ENCODE measurements around the gene CXCR6. TPM values are rescaled to one million over a fixed set of nuclear protein-coding genes. Genes with fewer than 3 reads are reported as not detected.

CXCR6 gene
- total and polyA plus RNA-seq, 9 donors, result 0.20 to 3.5 (median 0.55) TPM

DNA sequence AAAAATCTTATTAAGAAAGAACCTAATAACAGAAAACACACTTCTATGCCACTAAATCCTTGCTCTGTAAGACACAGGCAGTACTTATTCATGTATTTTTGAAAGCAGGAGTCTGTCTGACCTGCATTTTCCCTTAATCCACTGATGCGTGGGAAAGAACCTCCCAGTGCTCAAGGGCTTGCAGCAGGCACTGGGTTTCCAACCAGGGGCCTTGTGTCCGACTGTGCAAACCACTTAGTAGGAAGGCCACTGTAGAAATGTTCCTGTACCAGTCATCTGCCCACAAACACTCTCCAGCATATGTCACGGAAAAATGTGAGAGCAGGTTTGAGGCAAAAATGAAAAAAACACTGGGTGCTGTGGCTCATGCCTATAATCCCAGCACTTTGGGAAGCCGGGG, 12.4 kb downstream of the CXCR6 start:
- TF ChIP-seq POLR2A (IDR thresholded peaks at IDR 0.05) (no peak), EP300 (IDR thresholded peaks at IDR 0.05) (no peak)
- TF ChIP-seq, protein P1, sequence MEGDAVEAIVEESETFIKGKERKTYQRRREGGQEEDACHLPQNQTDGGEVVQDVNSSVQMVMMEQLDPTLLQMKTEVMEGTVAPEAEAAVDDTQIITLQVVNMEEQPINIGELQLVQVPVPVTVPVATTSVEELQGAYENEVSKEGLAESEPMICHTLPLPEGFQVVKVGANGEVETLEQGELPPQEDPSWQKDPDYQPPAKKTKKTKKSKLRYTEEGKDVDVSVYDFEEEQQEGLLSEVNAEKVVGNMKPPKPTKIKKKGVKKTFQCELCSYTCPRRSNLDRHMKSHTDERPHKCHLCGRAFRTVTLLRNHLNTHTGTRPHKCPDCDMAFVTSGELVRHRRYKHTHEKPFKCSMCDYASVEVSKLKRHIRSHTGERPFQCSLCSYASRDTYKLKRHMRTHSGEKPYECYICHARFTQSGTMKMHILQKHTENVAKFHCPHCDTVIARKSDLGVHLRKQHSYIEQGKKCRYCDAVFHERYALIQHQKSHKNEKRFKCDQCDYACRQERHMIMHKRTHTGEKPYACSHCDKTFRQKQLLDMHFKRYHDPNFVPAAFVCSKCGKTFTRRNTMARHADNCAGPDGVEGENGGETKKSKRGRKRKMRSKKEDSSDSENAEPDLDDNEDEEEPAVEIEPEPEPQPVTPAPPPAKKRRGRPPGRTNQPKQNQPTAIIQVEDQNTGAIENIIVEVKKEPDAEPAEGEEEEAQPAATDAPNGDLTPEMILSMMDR (IDR thresholded peaks at IDR 0.05), result no peak
- no peak overlapping the region for H3K27ac ChIP-seq
- intact Hi-C loops (cut with DNase I), result loop anchor here in 1 of 4 donors (5.0 kb wide), 1 partner anchor 122 kb away; no protein-coding TSS in a partner anchor
- no peaks in the 10 kb centered on the region for H3K4me1 ChIP-seq (ENCODE audit: insufficient read depth)
- no peaks in the 10 kb centered on the region for H3K36me3 ChIP-seq
- DNase-seq, result no peak
- H3K9me3 ChIP-seq, result no peaks in the 10 kb centered on the region
- no peaks in the 10 kb centered on the region for H3K27me3 ChIP-seq
- 96 to 97% (median 96%) methylated on average over 4 of the region's 4 CpGs for WGBS, 3 donors
- no peak overlapping the region for H3K4me3 ChIP-seq

DNA sequence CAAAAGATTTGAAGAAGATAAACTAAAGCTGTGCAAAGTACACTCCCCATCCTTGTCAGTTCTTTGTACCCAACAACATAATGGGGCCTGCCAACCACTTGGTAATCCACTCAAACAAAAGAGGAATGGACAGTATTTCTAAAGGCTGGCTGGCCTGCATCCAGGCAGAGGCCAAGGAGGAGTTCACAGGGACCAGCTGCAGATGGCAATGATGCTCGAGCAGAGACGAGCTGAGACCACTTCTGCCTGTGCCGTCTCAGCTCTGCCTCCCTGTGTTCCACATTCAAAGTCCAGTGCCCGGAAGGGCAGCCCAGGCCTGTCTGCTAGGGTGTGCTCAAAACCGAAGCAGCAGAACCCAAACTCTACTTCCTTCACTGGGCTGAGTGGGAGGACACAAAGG, 14.3 kb downstream of the CXCR6 start:
- DNase-seq, result no peak
- WGBS, 3 donors, result 38 to 57% (median 51%) methylated on average over 5 of the region's 5 CpGs
- intact Hi-C loops (cut with DNase I), result loop anchor here in 1 of 4 donors (5.0 kb wide), 1 partner anchor 120 kb away; no protein-coding TSS in a partner anchor

DNA sequence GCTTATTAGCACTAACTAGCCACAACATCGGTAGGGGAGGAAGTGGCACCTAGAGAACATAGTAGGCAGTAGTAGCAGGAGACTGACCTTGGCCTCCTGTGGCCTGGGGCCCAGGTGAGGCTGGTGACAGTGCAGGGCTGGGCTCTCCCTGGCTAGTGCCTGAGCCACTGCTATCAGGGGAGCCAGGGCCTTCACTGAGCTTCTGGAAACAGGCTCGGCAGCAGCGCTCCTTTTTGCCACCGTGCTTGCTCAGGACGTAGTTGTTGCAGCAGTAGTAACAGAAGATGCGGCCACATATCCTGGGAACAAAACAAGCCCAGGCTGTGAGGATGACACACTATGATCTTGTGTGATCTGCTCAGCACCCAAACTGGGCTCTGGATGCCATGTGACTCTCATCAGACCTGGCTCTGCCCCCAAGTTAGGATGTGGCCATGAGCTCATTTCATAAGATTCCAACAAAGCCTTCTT, 15.1 kb downstream of the CXCR6 start:
- no peak for TF ChIP-seq POLR2A (IDR thresholded peaks at IDR 0.05)
- no peak for TF ChIP-seq EP300 (IDR thresholded peaks at IDR 0.05)
- TF ChIP-seq, protein P1 (IDR thresholded peaks at IDR 0.05), result no peak
- Histone ChIP-seq H3K27ac (no peak overlapping the region), H3K9me3 (no peaks in the 10 kb centered on the region), H3K36me3 (no peaks in the 10 kb centered on the region), H3K4me1 (ENCODE audit: insufficient read depth) (no peaks in the 10 kb centered on the region), H3K4me3 (no peak overlapping the region), H3K27me3 (no peaks in the 10 kb centered on the region)
- intact Hi-C loops (cut with DNase I), result loop anchor here in 1 of 4 donors (5.0 kb wide), 1 partner anchor 119 kb away; no protein-coding TSS in a partner anchor
- 87 to 94% (median 88%) methylated on average over 6 of the region's 6 CpGs for WGBS, 3 donors
- DNase-seq, result no peak

More for the DNA sequence above, 14.3 kb downstream of the CXCR6 start:
- H3K36me3 ChIP-seq, result no peaks in the 10 kb centered on the region
- TF ChIP-seq, protein P1 (IDR thresholded peaks at IDR 0.05), result no peak
- TF ChIP-seq EP300 (IDR thresholded peaks at IDR 0.05), result no peak
- no peak for TF ChIP-seq POLR2A (IDR thresholded peaks at IDR 0.05)
- no peaks in the 10 kb centered on the region for H3K27me3 ChIP-seq
- H3K9me3 ChIP-seq, result no peaks in the 10 kb centered on the region
- no peak overlapping the region for H3K27ac ChIP-seq
- no peaks in the 10 kb centered on the region for H3K4me1 ChIP-seq (ENCODE audit: insufficient read depth)
- no peak overlapping the region for H3K4me3 ChIP-seq

DNA sequence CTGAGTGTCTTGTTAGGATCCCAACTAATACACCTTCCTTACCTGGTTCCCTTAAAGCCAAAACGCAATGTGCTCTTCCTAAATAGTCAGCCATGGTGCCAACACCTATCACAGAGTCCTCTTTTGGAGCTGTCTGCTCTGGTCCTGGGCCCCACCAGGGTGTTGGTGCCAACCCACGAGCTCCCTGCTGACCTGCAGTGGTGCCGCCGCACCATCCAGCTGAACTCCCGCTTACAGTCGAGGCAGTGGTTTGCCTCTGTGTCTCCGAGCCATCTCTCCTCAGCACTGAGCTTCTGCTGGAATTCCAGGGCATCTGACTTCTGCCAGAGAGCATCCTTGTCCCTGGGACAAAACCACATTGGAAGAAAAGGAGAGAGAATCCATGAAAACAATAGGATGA, 15.9 kb downstream of the CXCR6 start:
- no peaks in the 10 kb centered on the region for H3K9me3 ChIP-seq
- no peak overlapping the region for H3K4me3 ChIP-seq
- intact Hi-C loops (cut with DNase I), result loop anchor here in 1 of 4 donors (5.0 kb wide), 1 partner anchor 118 kb away; no protein-coding TSS in a partner anchor
- H3K4me1 ChIP-seq (ENCODE audit: insufficient read depth), result no peaks in the 10 kb centered on the region
- 92 to 95% (median 95%) methylated on average over 7 of the region's 7 CpGs for WGBS, 3 donors
- H3K36me3 ChIP-seq, result no peaks in the 10 kb centered on the region
- H3K27me3 ChIP-seq, result no peaks in the 10 kb centered on the region
- DNase-seq, result no peak
- no peak overlapping the region for H3K27ac ChIP-seq
- TF ChIP-seq EP300 (IDR thresholded peaks at IDR 0.05) (no peak), POLR2A (IDR thresholded peaks at IDR 0.05) (no peak)
- TF ChIP-seq, protein P1 (IDR thresholded peaks at IDR 0.05), result no peak
